HG03571 (cell line): ENCODE data around the gene DTX3.
"Not testable (repeated sequence)": the region's sequence is repeated elsewhere in the genome, so short reads cannot be mapped to it uniquely, and the experiment has no call there.

ENCODE experiments used
- ATAC-seq: cut with Tn5 transposase; IDR thresholded peaks from one replicate; pipeline ENCODE4 v1.9.1; 2021; ENCODE audit not compliant: unreplicated experiment

The DTX3 gene

DNA sequence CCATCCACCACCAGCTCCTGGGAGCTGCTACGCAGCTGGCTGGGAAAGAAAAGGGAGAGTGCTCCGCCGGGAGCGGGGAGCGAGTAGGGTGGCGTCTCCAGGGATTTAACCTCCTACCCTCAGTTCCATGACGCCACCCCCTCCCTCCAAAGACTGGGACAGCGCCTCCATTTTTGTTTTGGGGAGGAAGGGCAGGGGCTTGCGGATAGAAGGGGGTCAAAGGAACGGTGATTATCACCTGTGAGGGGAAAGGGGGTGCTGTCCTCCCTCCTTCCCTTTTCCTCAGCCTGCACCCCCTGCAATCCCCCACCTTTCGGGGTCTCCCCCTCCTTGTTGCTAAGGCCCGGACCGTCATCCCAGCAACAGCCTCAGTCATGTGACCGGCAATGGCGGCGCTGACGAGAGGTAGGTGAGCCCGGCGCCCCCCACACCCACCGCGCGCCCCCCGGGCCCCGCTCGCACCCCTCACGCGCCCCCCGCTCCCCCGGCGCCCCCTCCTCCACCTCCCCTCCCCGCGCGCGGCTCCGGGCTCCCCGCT, at the start of gene DTX3:
DTX3 (plus strand) TSS at position 371 of the 538 bp plus-strand sequence. CDS start 1,694 bp downstream, outside the sequence.
- no peak for ATAC-seq

DNA sequence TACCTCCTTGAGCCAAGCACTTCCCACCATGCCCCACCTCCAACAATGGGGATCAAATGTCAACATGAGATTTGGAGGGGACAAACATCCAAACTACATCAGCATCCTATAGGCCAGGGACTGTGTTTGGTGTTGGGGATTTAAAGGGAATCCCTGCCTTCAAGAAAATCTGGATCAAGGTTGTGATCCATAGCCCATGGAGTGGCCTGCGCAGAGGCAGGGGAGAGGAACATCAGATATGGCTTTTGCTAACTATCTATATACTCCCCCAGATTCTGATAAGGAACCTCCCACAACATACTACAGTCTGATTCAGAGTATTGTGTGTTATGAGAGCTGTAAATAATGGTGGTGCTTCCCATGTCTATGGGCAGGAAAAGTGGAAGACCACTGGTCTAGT, 49.7 kb upstream of the DTX3 start:
- no peak for ATAC-seq

- no peak for ATAC-seq
Observed at GRCh38 chr12:57558864-57559263, 45.8 kb upstream of the DTX3 start.

- ATAC-seq: no peak
Observed at GRCh38 chr12:57560516-57560915, 44.1 kb upstream of the DTX3 start.

DNA sequence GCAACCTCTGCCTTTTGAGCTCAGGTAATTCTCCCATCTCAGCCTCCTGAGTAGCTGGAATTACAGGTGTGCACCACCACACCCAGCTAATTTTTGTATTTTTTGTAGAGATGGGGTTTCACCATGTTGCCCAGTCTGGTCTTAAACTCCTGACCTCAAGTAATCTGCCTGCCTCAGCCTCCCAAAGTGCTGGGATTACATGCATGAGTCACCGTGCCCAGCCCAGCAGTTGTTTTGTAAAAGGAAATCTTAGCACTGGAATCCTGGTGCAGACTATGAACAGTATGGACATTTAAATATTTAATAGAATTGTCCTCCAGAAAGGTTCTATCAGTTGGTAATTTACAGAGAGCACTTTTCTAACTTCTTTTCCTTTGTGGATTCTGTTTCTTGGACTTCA, 43.5 kb upstream of the DTX3 start:
- not testable (repeated sequence) for ATAC-seq

- ATAC-seq: no peak
Observed at GRCh38 chr12:57563358-57563757, 41.3 kb upstream of the DTX3 start.

DNA sequence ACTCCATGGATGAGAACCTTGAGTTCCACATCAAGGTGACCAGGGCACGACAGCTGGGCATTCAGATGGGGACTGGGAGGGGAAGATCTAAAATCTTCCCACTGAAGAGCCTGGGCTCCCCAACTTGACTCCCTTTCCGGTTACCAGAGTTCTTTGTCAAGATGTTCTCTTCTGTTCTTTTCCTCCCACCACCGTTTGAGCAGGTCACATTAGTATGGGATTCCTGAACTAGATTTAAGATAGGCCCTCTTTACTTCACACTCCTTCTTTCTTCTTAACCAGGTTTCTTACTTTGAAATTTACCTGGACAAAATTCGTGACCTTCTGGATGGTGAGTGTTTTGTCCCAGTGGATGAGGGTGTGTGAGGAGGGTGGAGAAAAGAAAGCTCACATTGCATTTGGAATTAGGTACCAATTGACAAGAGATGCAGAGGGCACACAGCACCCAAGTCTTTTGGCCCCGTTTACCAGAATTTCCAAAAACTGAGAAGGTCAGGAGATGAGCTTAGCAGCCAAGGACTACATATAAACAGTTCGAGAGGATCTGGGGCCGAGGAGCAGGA, 40.4 kb upstream of the DTX3 start:
- ATAC-seq: no peak

- ATAC-seq: no peak
Observed at GRCh38 chr12:57568838-57569237, 35.8 kb upstream of the DTX3 start.

- no peak for ATAC-seq
Observed at GRCh38 chr12:57569858-57570257, 34.8 kb upstream of the DTX3 start.

DNA sequence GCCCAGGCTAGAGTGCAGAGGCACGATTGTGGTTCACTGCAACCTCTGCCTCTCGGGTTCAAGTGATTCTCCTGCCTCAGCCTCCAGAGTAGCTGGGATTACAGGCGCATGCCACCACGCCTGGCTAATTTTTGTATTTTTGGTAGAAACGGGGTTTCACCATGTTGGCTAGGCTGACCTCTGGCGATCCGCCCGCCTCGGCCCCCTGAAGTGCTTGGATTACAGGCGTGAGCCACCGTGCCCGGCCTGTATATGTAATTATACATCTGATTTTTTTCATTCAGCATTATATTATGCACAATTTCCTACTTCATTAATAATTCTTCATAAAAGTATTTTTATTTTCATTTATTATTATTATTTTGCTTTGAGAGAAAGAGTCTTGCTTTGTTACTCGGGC, 34.2 kb upstream of the DTX3 start:
- not testable (repeated sequence) for ATAC-seq

DNA sequence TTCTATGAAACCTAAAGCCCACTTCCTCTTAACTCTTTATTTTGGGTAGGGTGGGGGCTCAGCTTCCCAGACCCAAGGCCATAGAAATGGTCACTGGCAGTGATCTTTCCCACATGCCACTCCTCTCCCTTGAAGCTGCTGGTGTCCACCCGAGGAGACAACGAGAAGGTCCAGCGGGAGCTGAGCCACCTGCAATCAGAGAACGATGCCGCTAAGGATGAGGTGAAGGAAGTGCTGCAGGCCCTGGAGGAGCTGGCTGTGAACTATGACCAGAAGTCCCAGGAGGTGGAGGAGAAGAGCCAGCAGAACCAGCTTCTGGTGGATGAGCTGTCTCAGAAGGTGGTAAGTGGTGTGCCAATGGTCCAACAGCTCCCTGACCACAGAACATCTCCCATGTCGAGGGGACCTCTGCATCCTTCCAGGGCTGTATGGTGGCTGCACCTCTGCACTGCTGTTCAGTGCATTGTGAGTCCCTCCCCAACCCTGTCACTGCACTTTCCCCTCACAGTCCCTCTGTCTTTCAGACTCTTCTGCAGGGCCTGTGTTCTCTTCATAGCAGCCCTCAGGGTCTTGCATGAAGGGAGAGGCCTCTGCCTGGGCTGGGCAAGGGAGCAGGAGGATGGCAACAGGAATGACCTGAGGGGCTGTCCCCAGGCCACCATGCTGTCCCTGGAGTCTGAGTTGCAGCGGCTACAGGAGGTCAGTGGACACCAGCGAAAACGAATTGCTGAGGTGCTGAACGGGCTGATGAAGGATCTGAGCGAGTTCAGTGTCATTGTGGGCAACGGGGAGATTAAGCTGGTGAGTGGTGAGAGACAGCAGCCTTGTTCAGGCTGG, 32.5 kb upstream of the DTX3 start:
- ATAC-seq: no peak

DNA sequence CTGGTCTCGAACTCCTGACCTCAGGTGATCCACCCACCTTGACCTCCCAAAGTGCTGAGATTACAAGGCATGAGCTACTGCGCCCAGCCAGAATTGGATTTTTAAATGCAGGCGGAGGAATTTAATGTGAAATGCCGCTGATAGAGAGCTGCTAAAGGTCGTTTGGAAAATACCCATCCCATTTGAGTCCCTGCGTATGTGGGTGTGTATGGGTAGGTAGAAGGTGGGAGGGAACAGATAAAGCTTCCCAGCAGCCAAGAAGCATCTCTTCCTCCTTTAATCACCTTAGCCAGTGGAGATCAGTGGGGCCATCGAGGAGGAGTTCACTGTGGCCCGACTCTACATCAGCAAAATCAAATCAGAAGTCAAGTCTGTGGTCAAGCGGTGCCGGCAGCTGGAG, 29.8 kb upstream of the DTX3 start:
- no peak for ATAC-seq

DNA sequence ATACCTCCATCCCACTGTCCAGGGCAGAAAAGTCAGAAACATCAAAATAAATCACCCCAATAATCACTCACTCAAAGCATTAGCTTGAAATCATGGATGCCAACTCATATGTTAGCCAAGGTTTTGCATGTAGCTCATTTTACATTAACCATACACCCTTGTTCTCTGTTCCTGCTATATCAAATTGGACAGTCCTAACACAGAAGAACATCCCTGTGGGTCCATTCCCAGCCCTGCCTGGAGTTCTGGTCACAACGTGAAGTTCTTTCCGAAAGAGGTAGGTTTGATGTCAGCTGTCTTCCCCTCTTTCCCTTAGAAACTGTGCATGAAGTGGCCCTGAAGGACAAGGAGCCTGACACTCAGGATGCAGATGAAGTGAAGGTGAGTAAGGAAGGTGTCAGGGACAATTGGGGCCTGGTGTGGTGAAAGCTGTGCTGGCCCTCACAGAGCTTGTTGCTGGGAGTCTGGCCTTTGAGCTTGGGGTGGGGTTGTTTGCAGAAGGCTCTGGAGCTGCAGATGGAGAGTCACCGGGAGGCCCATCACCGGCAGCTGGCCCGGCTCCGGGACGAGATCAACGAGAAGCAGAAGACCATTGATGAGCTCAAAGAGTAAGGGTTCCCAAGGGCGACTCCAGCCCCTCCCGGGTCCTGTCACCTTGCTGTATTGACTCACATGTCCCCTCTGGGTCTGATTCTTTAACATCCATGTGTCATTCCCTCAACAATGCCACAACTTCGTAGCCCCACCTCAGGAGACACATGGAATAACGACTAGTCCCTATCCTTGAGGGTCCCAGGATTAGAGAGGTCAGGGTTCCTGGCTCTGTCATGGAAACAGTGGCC, 28.6 kb upstream of the DTX3 start:
- ATAC-seq: no peak

- ATAC-seq: no peak
Observed at GRCh38 chr12:57576613-57577160, 27.9 kb upstream of the DTX3 start.

- no peak for ATAC-seq
Observed at GRCh38 chr12:57577981-57578758, 26.5 kb upstream of the DTX3 start.

GRCh38 chr12:57579011-57579410, 25.6 kb upstream of the DTX3 start:
- no peak for ATAC-seq

GRCh38 chr12:57579677-57580465, 24.8 kb upstream of the DTX3 start:
- no peak for ATAC-seq

DNA sequence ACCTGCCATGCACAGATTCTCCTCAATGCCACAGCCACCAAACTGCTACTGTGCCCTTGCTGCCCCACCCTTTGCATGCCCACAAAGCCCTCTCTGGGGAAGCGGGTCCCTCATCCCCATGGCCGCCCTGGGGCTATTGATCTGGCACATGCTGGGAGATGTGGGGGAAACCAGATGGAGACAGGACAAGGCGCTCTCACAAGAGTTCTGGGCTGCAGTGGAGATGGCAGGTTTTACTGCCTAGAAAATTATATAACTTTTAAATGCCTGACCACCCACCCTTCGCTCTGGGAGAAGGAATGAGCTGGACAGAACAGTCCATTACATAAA, 24.2 kb upstream of the DTX3 start:
- ATAC-seq: no peak

DNA sequence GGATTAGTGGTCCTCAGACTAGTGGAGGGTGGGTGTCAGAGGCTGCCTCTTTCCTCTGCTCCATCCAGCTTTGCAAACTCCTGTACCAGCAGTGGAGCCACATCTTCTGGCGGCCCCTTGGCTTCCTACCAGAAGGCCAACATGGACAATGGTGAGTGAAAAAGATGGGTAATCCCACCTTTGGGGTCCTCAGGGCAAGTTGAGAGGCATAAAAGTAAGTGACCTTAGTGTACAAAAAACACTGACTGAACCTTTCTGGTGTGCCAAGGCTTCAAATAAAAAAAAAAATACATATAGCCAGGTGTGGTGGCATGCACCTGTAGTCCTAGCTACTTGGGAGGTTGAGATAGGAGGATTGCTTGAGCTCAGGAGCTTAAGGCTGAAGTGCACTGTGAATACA, 22.8 kb upstream of the DTX3 start:
- no peak for ATAC-seq

GRCh38 chr12:57582440-57582839, 22.2 kb upstream of the DTX3 start:
- no peak for ATAC-seq
